Suprapubic skin (tissue), 4 donors: ENCODE results near the gene P2RY8. TPM values are rescaled to one million over a fixed set of nuclear protein-coding genes. Genes with fewer than 3 reads are reported as not detected.
A peak's percentile ranks its signal among the peaks of the same experiment; 100 is the strongest.
"Not testable (repeated sequence)": the region's sequence is repeated elsewhere in the genome, so short reads cannot be mapped to it uniquely, and the experiment has no call there.

Experiments
- DNase-seq, 2 donors: peaks; one replicate each; pipeline ENCODE4 v3.0.0-alpha.2; 2019; ENCODE audit warnings: low spot score in 2 of 2
- H3K27ac ChIP-seq: fragments of 200-600 bp; sonication (generic); one replicate; pipeline ENCODE4 v1.5.1; 2019
- H3K27me3 ChIP-seq: fragments of 200-600 bp; sonication (generic); one replicate; pipeline ENCODE4 v1.5.1; 2019
- H3K36me3 ChIP-seq: fragments of 200-600 bp; sonication (generic); one replicate; pipeline ENCODE4 v1.5.1; 2019
- H3K4me1 ChIP-seq: fragments of 200-600 bp; sonication (generic); one replicate; pipeline ENCODE4 v1.5.1; 2019
- H3K4me3 ChIP-seq: fragments of 200-600 bp; sonication (generic); one replicate; pipeline ENCODE4 v1.5.1; 2019; ENCODE audit warnings: mild to moderate bottlenecking
- H3K9me3 ChIP-seq: fragments of 200-600 bp; sonication (generic); one replicate; pipeline ENCODE4 v1.5.1; 2019
- CTCF ChIP-seq, 2 donors: fragments of 200-600 bp in 1 of 2; fragments of 450-650 bp in 1 of 2; sonication (generic) in 1 of 2; IDR thresholded peaks; one replicate each; pipeline ENCODE4 v1.5.1; 2016 to 2019; ENCODE audit warnings: antibody characterized with exemption in 2 of 2, mild to moderate bottlenecking in 1 of 2, moderate library complexity in 1 of 2
- EP300 ChIP-seq: sonication (generic); formaldehyde crosslinking; IDR thresholded peaks from one replicate; pipeline ENCODE4 v1.6.1; 2017; ENCODE audit warnings: antibody characterized with exemption
- POLR2A ChIP-seq, 2 donors: fragments of 450-650 bp; IDR thresholded peaks; one replicate each; pipeline ENCODE4 v1.6.1; 2017; ENCODE audit warnings: antibody characterized with exemption in 2 of 2, mild to moderate bottlenecking in 2 of 2, moderate library complexity in 2 of 2
- POLR2AphosphoS5 ChIP-seq, 3 donors: sonication (generic); formaldehyde crosslinking; IDR thresholded peaks; one replicate each; pipeline ENCODE4 v1.6.1; 2017; ENCODE audit warnings: antibody characterized with exemption in 3 of 3
- WGBS: methylation state at CpG from one replicate; pipeline ENCODE4 v1.1.5; 2018; 5-methylcytosine and 5-hydroxymethylcytosine counted together
- total RNA-seq, 4 donors: library from RNA; depleted of rRNA; stranded (reverse); fragments of >200 nt; gene quantifications; one replicate each; pipeline ENCODE4 v1.1.0, GENCODE V29; 2016

The P2RY8 gene
- total RNA-seq, 4 donors from 2014 or later: 0.25 TPM; not detected in 3

- Histone ChIP-seq H3K27me3 (no peaks in the 10 kb centered on the region), H3K36me3 (no peaks in the 10 kb centered on the region), H3K9me3 (no peaks in the 10 kb centered on the region), H3K27ac (no peak overlapping the region), H3K4me1 (no peaks in the 10 kb centered on the region), H3K4me3 (no peak overlapping the region)
- TF ChIP-seq POLR2A (IDR thresholded peaks at IDR 0.05): no peak
- no peak for TF ChIP-seq EP300
- 79% methylated on average over 4 of the region's 4 CpGs for WGBS
- peak in 1 of 2 donors; percentile 15 for DNase-seq
Observed at GRCh38 chrX:1524874-1525582, 12.0 kb downstream of the P2RY8 start.

- DNase-seq, H3K27me3 ChIP-seq, H3K4me3 ChIP-seq, H3K9me3 ChIP-seq, H3K36me3 ChIP-seq, H3K27ac ChIP-seq, H3K4me1 ChIP-seq: not testable (repeated sequence)
- 72% methylated on average over 4 of the region's 4 CpGs for WGBS
Observed at GRCh38 chrX:1522905-1523304, 14.1 kb downstream of the P2RY8 start.

- no peaks in the 10 kb centered on the region for H3K4me1 ChIP-seq
- TF ChIP-seq POLR2A (IDR thresholded peaks at IDR 0.05) (no peak), POLR2AphosphoS5 (IDR thresholded peaks at IDR 0.05) (no peak), EP300 (no peak), CTCF (IDR thresholded peaks at IDR 0.05) (no peak)
- H3K27ac ChIP-seq: no peak overlapping the region
- H3K27me3 ChIP-seq: no peaks in the 10 kb centered on the region
- no peaks in the 10 kb centered on the region for H3K36me3 ChIP-seq
- H3K9me3 ChIP-seq: peaks cover 7% of the 10 kb centered on the region
- H3K4me3 ChIP-seq: no peak overlapping the region
- peak in 1 of 2 donors; percentile 43 for DNase-seq
- 65% methylated on average over 11 of the region's 13 CpGs for WGBS
Observed at GRCh38 chrX:1521459-1521956, 15.5 kb downstream of the P2RY8 start.

GRCh38 chrX:1520350-1520749, 16.6 kb downstream of the P2RY8 start:
- Histone ChIP-seq H3K36me3 (no peaks in the 10 kb centered on the region), H3K4me3 (no peak overlapping the region), H3K4me1 (no peaks in the 10 kb centered on the region), H3K27me3 (no peaks in the 10 kb centered on the region), H3K27ac (no peak overlapping the region), H3K9me3 (peaks cover 7% of the 10 kb centered on the region)
- 61% methylated on average over 2 of the region's 2 CpGs for WGBS
- no peak for TF ChIP-seq POLR2A (IDR thresholded peaks at IDR 0.05)
- no peak for TF ChIP-seq EP300
- TF ChIP-seq CTCF (IDR thresholded peaks at IDR 0.05): no peak
- no peak for TF ChIP-seq POLR2AphosphoS5 (IDR thresholded peaks at IDR 0.05)
- DNase-seq: no peak

- no peak overlapping the region for H3K27ac ChIP-seq
- H3K27me3 ChIP-seq: no peaks in the 10 kb centered on the region
- H3K36me3 ChIP-seq: no peaks in the 10 kb centered on the region
- no peak for TF ChIP-seq EP300
- TF ChIP-seq POLR2A (IDR thresholded peaks at IDR 0.05): no peak
- TF ChIP-seq CTCF (IDR thresholded peaks at IDR 0.05): no peak
- no peak for TF ChIP-seq POLR2AphosphoS5 (IDR thresholded peaks at IDR 0.05)
- DNase-seq: no peak
- peaks cover 7% of the 10 kb centered on the region for H3K9me3 ChIP-seq
- no peaks in the 10 kb centered on the region for H3K4me1 ChIP-seq
- H3K4me3 ChIP-seq: no peak overlapping the region
- 92% methylated on average over 2 of the region's 2 CpGs for WGBS
Observed at GRCh38 chrX:1519022-1519497, 17.9 kb downstream of the P2RY8 start.

- Histone ChIP-seq H3K4me1 (no peaks in the 10 kb centered on the region), H3K9me3 (peaks cover 7% of the 10 kb centered on the region), H3K27me3 (no peaks in the 10 kb centered on the region), H3K36me3 (no peaks in the 10 kb centered on the region), H3K4me3 (no peak overlapping the region), H3K27ac (no peak overlapping the region)
- DNase-seq: no peak
- TF ChIP-seq POLR2A (IDR thresholded peaks at IDR 0.05): no peak
- WGBS: 100% methylated on average over 1 of the region's 1 CpG
Observed at GRCh38 chrX:1518512-1518911, 18.5 kb downstream of the P2RY8 start.
